Kidney epithelial cell (primary cell): Measurements from ENCODE around the gene C9. TPM values are rescaled to one million over a fixed set of nuclear protein-coding genes. Genes with fewer than 3 reads are reported as not detected.

Source experiments
- DNase-seq: peaks from one replicate; pipeline ENCODE4 v3.0.0-alpha.2; 2010; ENCODE audit warnings: low read depth
- H3K27me3 ChIP-seq: 2 replicates; pipeline ENCODE4 v1.6.0; 2011; ENCODE audit warnings: low read length; ENCODE audit not compliant: control insufficient read depth, insufficient read depth
- H3K36me3 ChIP-seq: 2 replicates; pipeline ENCODE4 v1.5.1; 2011; ENCODE audit warnings: low read length; ENCODE audit not compliant: control insufficient read depth, insufficient read depth
- H3K4me3 ChIP-seq: 2 replicates; pipeline ENCODE4 v1.5.1; 2011; ENCODE audit warnings: low read depth, mild to moderate bottlenecking, control low read depth, low read length
- CTCF ChIP-seq: IDR thresholded peaks from 2 replicates; pipeline ENCODE4 v1.5.1; 2011; ENCODE audit warnings: mild to moderate bottlenecking, moderate library complexity, low read length, control low read depth, inconsistent platforms; ENCODE audit not compliant: insufficient read depth, poor library complexity, severe bottlenecking
- total RNA-seq: library from RNA; depleted of rRNA; stranded (reverse); fragments of >200 nt; gene quantifications from 2 replicates; pipeline ENCODE4 v1.2.3, GENCODE V29; 2015

The C9 gene
- total RNA-seq, 1 donor from 2014 or later = not detected

DNA sequence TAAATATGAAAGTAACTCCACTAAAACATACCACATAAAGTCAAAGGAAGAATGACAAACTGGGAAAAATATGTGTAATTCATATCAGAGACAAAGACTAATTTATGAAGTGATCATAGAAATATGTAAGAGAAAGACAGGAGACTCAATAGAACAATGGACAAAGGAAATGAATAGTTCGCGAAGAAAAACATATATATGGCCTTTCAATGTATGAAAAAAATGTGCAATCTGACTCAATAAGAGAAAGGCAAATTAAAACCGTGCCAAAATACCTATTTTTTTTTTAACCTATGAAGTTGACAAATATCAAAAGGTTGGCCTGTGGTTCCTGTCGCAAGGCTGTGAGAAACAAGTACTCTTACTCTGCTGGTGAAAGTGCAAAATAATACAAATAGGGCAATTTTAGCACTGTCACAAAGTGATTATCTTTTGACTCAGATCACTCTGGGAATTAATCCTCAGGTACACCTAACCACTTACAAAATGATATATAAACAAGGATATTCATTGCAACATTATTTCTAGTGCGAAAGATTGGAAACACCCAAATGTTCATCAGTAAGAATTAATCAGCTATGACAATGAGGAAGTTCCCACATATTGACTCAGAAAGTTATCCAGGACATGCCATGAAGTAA, 3.7 kb downstream of the C9 start:
- no peak for DNase-seq
- Histone ChIP-seq H3K27me3 (no peaks in the 10 kb centered on the region), H3K4me3 (no peak overlapping the region), H3K36me3 (no peaks in the 10 kb centered on the region)
- no peak for TF ChIP-seq CTCF

DNA sequence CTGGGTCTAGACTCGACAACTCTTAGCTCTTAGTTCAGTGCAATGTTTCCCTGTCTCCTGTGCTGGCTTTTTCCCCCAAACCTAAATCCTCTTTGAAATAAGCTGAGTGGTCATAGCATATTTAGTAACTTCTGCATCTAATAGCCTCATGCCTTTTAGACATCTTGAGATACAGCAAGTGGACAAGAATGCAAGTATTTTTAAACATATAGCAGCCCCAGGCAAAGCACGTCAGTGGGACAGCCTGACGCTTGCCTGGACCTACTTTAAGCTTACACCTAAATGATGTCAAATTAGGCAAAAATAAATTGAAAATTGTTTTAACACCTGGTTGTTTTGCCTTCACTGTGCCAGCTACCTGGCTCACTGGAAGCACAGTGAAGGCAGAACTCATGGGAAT, 8.0 kb downstream of the C9 start:
- Histone ChIP-seq H3K36me3 (no peaks in the 10 kb centered on the region), H3K4me3 (no peak overlapping the region), H3K27me3 (no peaks in the 10 kb centered on the region)
- TF ChIP-seq CTCF = no peak
- DNase-seq = no peak

- Histone ChIP-seq H3K4me3 (no peak overlapping the region), H3K27me3 (no peaks in the 10 kb centered on the region), H3K36me3 (no peaks in the 10 kb centered on the region)
- DNase-seq = no peak
- TF ChIP-seq CTCF = no peak
Measured at GRCh38 chr5:39355324-39355723, 9.0 kb downstream of the C9 start.

DNA sequence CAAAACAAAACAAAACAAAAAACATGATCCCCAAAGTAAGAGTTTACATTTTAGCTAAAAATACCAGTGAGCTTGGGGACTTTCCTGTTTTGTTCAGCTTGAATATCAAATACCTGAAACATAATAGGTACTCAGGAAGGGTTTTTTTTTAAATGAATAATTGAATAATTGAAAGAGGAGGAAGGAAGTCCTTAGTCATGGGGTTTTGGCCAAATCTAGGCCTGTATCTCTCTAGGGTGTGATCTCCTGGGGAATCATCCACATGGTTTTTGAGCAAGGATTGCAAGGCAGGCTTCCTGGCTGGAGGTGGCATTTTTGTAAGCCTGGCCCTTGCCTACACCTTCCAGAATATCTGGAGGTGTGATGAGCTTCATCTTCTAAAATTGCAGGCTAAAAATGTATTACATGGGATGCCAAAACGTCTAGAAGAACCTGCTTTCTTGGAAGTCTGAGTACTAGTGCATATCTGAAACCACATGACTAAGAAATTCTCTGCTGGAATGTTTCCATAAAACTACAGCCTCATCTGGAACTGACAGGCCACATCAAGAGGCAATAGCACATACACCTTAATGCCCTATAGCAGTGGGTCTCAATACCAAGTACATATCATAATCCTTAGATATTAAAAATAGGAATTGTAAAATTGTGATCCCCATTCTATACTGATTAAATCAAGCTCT, 10.4 kb downstream of the C9 start:
- no peaks in the 10 kb centered on the region for H3K27me3 ChIP-seq
- no peaks in the 10 kb centered on the region for H3K36me3 ChIP-seq
- TF ChIP-seq CTCF = no peak
- DNase-seq = no peak
- no peak overlapping the region for H3K4me3 ChIP-seq

DNA sequence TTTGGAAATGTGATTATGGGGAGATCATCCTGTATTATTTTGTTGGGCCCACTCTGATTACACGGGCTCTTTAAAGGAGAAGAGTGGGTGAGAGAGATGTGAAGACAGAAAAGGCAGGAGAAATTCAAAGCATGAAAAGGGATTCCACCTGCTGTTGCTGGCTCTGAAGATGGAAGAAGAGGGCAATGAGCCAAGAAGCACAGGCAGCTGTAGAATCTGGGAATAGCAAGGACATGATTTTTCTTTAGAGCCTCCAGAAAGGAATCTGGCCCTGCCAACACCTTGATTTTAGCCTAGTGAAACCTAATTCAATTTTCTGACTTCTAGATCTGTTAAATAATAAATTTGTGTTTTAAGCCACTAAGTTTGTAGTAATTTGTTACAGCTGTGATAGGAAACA, 11.3 kb downstream of the C9 start:
- H3K36me3 ChIP-seq = no peaks in the 10 kb centered on the region
- H3K4me3 ChIP-seq = no peak overlapping the region
- no peak for DNase-seq
- TF ChIP-seq CTCF = no peak
- H3K27me3 ChIP-seq = no peaks in the 10 kb centered on the region

DNA sequence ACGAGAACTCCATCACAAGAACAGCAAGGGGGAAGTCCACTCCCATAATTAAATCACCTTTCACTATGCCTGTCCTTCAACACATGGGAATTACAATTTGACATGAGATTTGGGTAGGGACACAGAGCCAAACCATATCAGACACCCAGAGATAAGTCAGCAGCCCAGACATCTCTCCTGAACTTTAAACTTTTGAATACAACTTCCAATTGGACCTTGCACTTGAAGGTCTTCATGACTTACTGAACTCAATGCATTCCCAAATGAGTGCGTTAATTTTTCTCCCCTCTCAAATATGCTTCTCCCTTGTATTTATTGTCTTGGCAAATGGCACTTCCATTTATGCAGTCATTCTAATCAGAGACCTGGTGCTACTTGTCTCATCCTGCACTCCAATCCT, 12.1 kb downstream of the C9 start:
- no peak overlapping the region for H3K4me3 ChIP-seq
- no peaks in the 10 kb centered on the region for H3K36me3 ChIP-seq
- H3K27me3 ChIP-seq = no peaks in the 10 kb centered on the region
- TF ChIP-seq CTCF = no peak
- no peak for DNase-seq
